Smooth muscle cell of the brain vasculature (primary cell): ENCODE results near the gene CUTA.

Experiments
- DNase-seq: peaks from one replicate; pipeline ENCODE4 v3.0.0-alpha.2; 2012; ENCODE audit warnings: low read depth, low spot score

CUTA gene, protein sequence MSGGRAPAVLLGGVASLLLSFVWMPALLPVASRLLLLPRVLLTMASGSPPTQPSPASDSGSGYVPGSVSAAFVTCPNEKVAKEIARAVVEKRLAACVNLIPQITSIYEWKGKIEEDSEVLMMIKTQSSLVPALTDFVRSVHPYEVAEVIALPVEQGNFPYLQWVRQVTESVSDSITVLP

DNA sequence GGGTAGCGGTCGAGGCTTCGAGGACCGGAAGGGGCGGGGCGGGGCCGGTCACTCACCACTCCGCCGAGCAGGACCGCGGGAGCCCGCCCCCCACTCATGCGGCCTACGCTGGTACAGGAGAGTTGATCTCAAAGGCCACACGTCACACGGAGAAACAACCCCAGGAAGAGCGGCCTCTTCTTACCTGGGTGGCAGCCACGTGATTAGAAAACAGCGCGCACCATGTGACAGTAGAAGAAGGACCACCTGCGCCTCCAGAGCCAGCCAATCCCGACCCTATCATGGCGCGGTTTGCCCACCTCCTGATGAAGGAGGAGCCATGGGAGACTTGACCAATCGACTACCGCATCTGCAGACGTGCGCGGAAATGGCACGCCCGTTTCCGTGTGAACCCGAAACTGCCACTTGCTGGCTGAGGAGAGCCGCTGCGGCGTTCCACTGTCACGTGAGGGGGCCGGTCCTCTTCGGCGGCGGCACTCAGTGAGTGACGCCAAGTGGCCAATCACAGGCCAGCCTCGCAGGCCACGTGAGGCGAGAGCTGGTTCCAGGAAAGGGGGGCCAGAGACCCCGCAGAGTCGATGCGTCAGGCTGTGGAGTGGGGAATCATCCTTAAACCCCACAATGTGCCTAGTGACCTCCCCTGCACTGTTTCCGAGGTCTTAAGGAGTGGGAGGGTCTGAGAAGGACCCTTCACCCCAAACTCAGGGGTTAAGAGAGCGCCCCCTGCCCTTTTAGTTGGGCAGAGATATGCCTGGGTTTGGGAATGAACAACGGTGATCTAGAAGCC is at the start of gene CUTA:
CUTA (minus strand) TSS at position 205 of the 787 bp plus-strand sequence; CDS start at position 98, 107 bp downstream.
- peak; percentile 99 for DNase-seq

DNA sequence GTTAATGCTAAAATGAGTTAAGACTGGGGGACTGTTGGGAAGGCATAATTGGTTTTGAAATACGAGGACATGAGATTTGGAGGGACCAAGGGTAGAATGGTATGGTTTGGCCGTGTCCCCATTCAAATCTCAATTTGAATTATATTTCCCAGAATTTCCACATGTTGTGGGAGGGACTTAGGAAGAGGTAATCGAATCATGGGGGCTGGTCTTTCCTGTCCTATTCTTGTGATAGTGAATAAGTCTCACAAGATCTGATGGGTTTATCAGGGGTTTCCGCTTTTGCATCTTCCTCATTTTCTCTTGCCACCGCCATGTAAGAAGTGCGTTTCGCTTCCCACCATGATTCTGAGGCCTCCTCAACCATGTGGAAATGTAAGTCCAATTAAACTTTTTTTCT is 49.2 kb upstream of the CUTA start:
- no peak for DNase-seq

DNA sequence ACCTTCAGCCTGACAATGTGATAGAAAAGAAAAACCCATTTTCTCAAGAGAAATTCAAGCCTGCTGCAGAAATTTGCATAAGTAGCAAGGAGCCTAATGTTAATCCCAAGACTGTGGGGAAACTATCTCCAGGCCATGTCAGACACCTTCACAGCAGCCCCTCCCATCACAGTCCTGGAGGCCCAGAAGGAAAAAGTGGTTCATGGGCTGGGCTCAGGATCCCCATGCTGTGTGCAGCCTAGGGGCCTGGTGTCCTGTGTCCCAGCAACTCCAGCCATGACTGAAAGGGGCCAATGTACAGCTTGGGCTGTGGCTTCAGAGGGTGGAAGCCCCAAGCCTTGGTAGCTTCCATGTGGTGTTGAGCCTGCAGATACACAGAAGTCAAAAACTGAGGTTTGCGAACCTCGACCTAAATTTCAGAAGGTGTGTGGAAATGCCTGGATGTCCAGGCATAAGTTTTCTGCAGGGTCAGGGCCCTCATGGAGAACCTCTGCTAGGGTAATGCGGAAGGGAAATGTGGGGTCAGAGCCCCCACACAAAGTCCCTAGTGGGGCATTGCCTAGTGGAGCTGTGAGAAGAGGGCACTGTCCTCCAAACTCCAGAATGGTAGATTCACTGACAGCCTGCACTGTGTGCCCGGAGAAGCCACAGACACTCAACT is 48.3 kb upstream of the CUTA start:
- no peak for DNase-seq

- no peak for DNase-seq
Measured at GRCh38 chr6:33459226-33459625, 41.3 kb upstream of the CUTA start.

- no peak for DNase-seq
Measured at GRCh38 chr6:33458676-33459075, 40.8 kb upstream of the CUTA start.

GRCh38 chr6:33456156-33456555 is 38.2 kb upstream of the CUTA start:
- DNase-seq: no peak

- DNase-seq: no peak
Measured at GRCh38 chr6:33455051-33455450, 37.1 kb upstream of the CUTA start.

DNA sequence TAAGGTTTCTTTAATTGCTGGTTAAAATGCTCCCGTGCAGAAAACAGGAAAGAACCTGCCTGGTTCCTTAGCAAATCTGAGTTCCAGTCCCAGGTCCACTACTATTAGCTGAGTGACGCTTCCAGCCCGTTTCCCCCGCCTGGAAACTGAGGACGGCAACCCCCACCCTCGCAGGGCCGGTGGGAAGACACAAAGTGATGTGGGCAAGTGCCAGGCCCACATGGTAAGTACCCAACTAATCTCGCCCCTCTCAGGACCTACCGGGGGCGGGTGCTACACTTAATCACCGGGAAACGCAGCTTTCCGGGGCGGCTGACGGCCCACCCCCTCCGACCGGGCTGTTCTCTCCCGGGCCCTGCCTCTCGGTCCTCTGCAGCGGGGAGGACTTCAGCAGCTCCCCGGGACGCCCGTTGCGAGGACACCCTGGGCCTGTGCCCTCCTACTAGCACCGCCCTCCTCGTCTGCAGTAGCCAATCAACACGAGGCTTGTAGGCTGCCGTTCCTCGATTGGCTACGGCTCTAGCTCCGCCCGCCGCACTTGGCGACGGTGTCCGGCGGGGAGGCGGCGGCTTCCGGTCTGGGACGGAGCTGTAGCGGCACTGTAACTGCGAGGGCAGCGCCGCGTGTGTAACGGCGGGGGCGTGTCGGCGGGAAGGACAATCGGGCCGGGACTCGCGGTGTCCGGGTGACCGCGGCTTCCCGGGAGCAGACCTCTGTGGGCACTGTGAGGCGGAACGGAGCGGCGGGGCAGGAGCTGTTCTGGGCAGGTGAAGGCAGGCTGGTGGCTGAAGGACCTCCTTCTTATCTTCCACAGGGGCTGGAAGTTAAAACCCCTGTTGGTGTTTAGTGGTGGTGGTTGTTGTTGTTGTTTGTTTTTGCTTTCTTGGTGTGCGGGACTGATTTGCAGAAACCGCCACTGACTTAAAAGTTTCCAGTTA is 36.4 kb upstream of the CUTA start, which contains the start of gene ZBTB9:
ZBTB9 (plus strand) TSS at position 568 of the 938 bp plus-strand sequence. CDS start 525 bp downstream, outside the sequence.
- DNase-seq: peak; percentile 80

- DNase-seq: no peak
Measured at GRCh38 chr6:33453393-33454008, 35.6 kb upstream of the CUTA start.

DNA sequence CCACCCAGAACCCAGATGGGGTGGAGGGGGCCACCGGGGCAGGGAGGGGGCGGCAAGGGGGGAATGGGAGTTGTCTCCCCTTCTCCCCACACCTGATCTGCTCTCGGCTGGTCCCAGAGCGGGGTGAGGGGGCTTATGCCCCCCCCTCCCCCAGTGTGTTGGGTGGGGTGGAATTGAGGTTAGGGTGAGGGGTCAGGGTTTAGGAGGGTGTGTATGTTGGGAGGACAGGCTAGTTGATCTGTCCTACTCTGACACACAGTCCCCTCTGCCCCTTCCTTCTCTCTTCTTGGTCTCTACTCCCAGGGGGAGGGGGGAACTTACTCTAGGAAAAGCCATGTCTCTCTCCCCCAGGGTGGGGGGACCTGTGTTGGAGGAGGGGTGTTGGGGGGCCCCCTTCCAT is 34.6 kb upstream of the CUTA start:
- DNase-seq: no peak

DNA sequence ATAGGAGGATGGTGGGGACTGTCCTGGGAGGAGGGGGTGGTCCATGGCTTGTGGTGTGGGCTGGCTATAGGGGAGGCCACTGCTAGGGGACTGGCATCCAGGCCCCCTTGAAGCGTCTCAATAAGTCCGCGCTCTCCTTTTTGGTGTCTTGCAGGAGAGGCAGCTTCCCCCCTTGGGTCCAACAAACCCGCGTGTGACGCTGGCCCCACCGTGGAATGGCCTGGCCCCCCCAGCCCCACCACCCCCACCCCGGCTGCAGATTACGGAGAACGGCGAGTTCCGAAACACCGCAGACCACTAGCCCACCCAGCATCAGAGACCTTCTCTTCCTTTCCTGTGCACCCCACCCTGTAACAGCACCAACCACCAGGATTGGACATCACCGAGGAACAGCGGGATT is 33.7 kb upstream of the CUTA start:
- no peak for DNase-seq

GRCh38 chr6:33450434-33450833 is 32.5 kb upstream of the CUTA start:
- no peak for DNase-seq

DNA sequence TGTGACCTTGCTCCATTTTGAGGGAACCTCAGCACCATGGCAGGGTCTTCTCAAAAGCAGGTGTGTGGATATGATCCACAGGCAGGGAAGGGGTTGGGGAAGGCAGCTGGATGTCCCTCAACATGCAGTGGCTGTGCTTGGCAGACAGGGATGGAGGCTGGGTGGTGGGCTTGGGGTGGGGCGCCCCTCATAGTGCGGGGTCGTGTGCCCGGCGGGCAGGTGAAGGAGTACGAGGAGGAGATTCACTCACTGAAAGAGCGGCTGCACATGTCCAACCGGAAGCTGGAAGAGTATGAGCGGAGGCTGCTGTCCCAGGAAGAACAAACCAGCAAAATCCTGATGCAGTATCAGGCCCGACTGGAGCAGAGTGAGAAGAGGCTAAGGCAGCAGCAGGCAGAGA is 28.4 kb upstream of the CUTA start:
- no peak for DNase-seq

- DNase-seq: no peak
Measured at GRCh38 chr6:33445119-33445603, 27.3 kb upstream of the CUTA start.

DNA sequence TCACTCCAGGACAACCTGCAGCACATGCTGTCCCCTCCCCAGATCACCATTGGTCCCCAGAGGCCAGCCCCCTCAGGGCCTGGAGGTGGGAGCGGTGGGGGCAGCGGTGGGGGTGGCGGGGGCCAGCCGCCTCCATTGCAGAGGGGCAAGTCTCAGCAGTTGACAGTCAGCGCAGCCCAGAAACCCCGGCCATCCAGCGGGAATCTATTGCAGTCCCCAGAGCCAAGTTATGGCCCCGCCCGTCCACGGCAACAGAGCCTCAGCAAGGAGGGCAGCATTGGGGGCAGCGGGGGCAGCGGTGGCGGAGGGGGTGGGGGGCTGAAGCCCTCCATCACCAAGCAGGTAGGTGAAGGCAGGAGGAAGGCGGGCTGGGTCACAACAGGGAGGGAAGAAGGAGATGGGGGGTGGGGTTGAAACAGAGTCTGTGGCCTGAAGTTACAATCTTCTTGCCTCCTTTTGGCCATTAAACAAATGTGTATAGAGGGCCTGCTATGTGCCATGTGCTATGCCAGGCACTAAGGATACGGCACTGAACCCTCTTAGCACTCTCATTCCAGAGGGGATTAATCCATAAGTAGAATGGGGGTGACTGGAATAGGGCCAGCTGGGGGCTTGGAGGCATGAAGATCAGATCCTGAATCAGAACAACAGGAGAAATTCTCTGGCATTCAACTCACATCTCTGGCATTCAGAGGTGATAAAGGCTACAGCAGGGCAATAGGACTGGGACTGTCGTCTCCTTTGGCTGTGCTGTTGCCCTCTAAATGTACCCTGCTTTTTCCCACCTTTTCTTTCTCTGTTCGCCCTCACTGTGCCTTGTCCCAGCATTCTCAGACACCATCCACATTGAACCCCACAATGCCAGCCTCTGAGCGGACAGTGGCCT is 26.0 kb upstream of the CUTA start:
- DNase-seq: no peak

- DNase-seq: no peak
Measured at GRCh38 chr6:33443025-33443424, 25.1 kb upstream of the CUTA start.

- DNase-seq: no peak
Measured at GRCh38 chr6:33442283-33442682, 24.4 kb upstream of the CUTA start.

DNA sequence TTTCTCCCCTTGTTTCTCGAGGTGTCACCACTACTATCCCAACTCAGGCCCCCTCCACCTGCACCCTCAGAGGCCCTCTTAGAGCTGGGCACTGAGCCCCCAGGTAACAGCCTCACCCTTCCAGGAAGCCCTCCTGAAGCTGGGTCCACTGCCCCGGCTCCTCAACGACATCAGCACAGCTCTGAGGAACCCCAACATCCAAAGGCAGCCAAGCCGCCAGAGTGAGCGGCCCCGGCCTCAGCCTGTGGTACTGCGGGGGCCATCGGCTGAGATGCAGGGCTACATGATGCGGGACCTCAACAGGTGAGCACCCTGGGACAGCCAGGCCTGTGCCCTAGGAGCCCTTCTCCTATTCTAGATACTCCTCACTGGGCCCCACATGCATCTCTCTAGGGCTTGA is 23.6 kb upstream of the CUTA start:
- DNase-seq: no peak

GRCh38 chr6:33440649-33441309 is 22.9 kb upstream of the CUTA start:
- no peak for DNase-seq
